HEK293 (cell line): ENCODE measurements around the gene NDFIP2.

Experiments
- CTCF ChIA-PET: fragments of 350-600 bp; formaldehyde crosslinking; extraction: SDS; loops from one replicate; lab custom pipeline; 2021; ENCODE audit warnings: antibody characterized with exemption; lab: Yijun Ruan, JAX
- POLR2A ChIA-PET: fragments of 300-600 bp; formaldehyde crosslinking; extraction: SDS; loops from one replicate; lab custom pipeline; 2020; ENCODE audit warnings: antibody characterized with exemption, inconsistent platforms; lab: Yijun Ruan, JAX
- H3K27ac ChIP-seq: fragments of 200-500 bp; sonication (Bioruptor generic); 2 replicates; pipeline ENCODE4 v1.5.1; 2014; ENCODE audit warnings: low read depth, low read length, control low read depth, inconsistent platforms; ENCODE audit errors: extremely low read depth
- H3K36me3 ChIP-seq, 2 experiments: fragments of 200-500 bp in 1 of 2; sonication (Bioruptor generic) in 1 of 2; 1 replicate in 1 of 2; 2 replicates in 1 of 2; pipeline ENCODE4 v1.5.1; 2014 to 2017; ENCODE audit warnings: inconsistent platforms in 2 of 2, low read length in 2 of 2; ENCODE audit not compliant: control insufficient read depth in 2 of 2, insufficient read depth in 1 of 2
- H3K4me1 ChIP-seq: fragments of 200-500 bp; sonication (Bioruptor generic); 2 replicates; pipeline ENCODE4 v1.5.1; 2014; ENCODE audit warnings: mild to moderate bottlenecking, low read length, inconsistent platforms; ENCODE audit not compliant: control insufficient read depth, insufficient read depth
- H3K4me3 ChIP-seq: 2 replicates; pipeline ENCODE4 v1.5.1; 2011; ENCODE audit warnings: low read depth, mild to moderate bottlenecking, control low read depth, low read length, moderate library complexity
- H3K9me3 ChIP-seq: fragments of 200-500 bp; sonication (Bioruptor generic); 2 replicates; pipeline ENCODE4 v1.5.1; 2014; ENCODE audit warnings: low read depth, low read length, inconsistent platforms; ENCODE audit not compliant: control insufficient read depth, insufficient read depth
- HOXC10 ChIP-seq: sonication (generic); formaldehyde crosslinking; IDR thresholded peaks from 2 replicates; pipeline ENCODE4 v1.8.1; 2023; ENCODE audit warnings: mild to moderate bottlenecking, missing genetic modification reagents
- OVOL3 ChIP-seq: fragments of 450-650 bp; formaldehyde crosslinking; IDR thresholded peaks from 2 replicates; pipeline ENCODE4 v1.5.1; 2016; ENCODE audit warnings: missing biosample characterization, missing genetic modification characterization
- PRDM1 ChIP-seq: fragments of 450-650 bp; formaldehyde crosslinking; IDR thresholded peaks from 2 replicates; pipeline ENCODE4; 2016; ENCODE audit warnings: missing biosample characterization, missing genetic modification characterization
- SALL2 ChIP-seq: fragments of 450-650 bp; formaldehyde crosslinking; IDR thresholded peaks from 2 replicates; pipeline ENCODE4 v1.5.0; 2017; ENCODE audit warnings: missing biosample characterization, mild to moderate bottlenecking, missing genetic modification characterization, borderline replicate concordance
- TCF7L2 ChIP-seq: IDR thresholded peaks from 2 replicates; pipeline ENCODE4 v1.6.1; 2011; ENCODE audit warnings: low read depth, mild to moderate bottlenecking, inconsistent platforms, low read length, moderate library complexity, borderline replicate concordance
- ZBTB11 ChIP-seq: fragments of 450-650 bp; formaldehyde crosslinking; conservative IDR thresholded peaks from 2 replicates; pipeline ENCODE4 v1.5.1; 2016; ENCODE audit warnings: low read depth, missing biosample characterization, missing genetic modification characterization
- ZNF23 ChIP-seq: fragments of 450-650 bp; formaldehyde crosslinking; IDR thresholded peaks from 2 replicates; pipeline ENCODE4 v1.5.1; 2016; ENCODE audit warnings: missing biosample characterization, missing genetic modification characterization, borderline replicate concordance
- ZNF341 ChIP-seq: fragments of 450-650 bp; formaldehyde crosslinking; IDR thresholded peaks from 2 replicates; pipeline ENCODE4; 2016; ENCODE audit warnings: low read depth, missing biosample characterization, missing genetic modification characterization
- ZNF449 ChIP-seq: fragments of 450-650 bp; formaldehyde crosslinking; IDR thresholded peaks from 2 replicates; pipeline ENCODE4 v1.5.1; 2017; ENCODE audit warnings: missing biosample characterization, mild to moderate bottlenecking, missing genetic modification characterization, moderate library complexity
- ZNF558 ChIP-seq: fragments of 450-650 bp; formaldehyde crosslinking; IDR thresholded peaks from 2 replicates; pipeline ENCODE4 v1.5.1; 2016; ENCODE audit warnings: missing biosample characterization, missing genetic modification characterization
- ZNF621 ChIP-seq: fragments of 450-650 bp; formaldehyde crosslinking; IDR thresholded peaks from 2 replicates; pipeline ENCODE4 v1.5.1; 2017; ENCODE audit warnings: missing biosample characterization, missing genetic modification characterization
- ZNF658 ChIP-seq: fragments of 450-650 bp; formaldehyde crosslinking; IDR thresholded peaks from 2 replicates; pipeline ENCODE4; 2016; ENCODE audit warnings: missing biosample characterization, missing genetic modification characterization
- ZNF76 ChIP-seq: fragments of 450-650 bp; formaldehyde crosslinking; IDR thresholded peaks from 2 replicates; pipeline ENCODE4; 2016; ENCODE audit warnings: low read depth, missing biosample characterization, missing genetic modification characterization, borderline replicate concordance
- TF ChIP-seq, protein P1 (sequence below): fragments of 450-650 bp; formaldehyde crosslinking; IDR thresholded peaks from 2 replicates; pipeline ENCODE4 v1.5.1; 2016; ENCODE audit warnings: missing biosample characterization, missing genetic modification characterization

Gene NDFIP2

DNA sequence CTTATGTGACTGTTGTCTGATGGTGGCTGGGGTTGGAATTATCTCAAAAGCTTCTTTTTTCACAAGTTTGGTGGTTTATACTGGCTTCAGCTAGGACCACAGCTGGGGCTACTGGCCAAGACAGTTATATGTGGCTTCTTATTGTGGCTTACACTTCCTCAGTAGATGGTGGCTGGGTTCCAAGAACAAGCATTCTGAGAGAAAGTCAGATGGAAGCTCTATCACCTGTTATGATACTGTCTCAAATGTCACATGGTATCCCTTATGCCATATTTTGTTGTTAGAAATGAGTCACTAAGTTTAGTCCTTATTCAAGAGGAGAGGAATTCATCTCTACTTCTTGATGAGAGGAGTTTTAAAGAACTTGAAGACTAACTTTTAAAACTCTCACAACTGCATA is 41.6 kb downstream of the NDFIP2 start:
- H3K36me3 ChIP-seq, result peaks cover 0 to 45% of the 10 kb centered on the region in 2 experiments; a peak in 1 of 3 replicates
- H3K4me3 ChIP-seq, result no peak overlapping the region
- no peaks in the 10 kb centered on the region for H3K4me1 ChIP-seq
- H3K9me3 ChIP-seq, result no peaks in the 10 kb centered on the region
- H3K27ac ChIP-seq, result no peak overlapping the region
- CTCF ChIA-PET, result interaction anchor here (0.7 to 1.3 kb wide), 2 partner anchors 19 to 1021 kb away, joined by 3 read pairs; no protein-coding TSS in a partner anchor
- POLR2A ChIA-PET, result no interaction called here
- TF ChIP-seq ZNF449 (tag by site-specific recombination) (no peak), OVOL3 (tag by site-specific recombination) (no peak), ZBTB11 (no peak), SALL2 (tag by site-specific recombination) (no peak), TCF7L2 (no peak), ZNF621 (tag by site-specific recombination) (no peak), ZNF23 (tag by site-specific recombination) (no peak)

GRCh38 chr13:79525064-79525857 is 44.3 kb downstream of the NDFIP2 start:
- TF ChIP-seq HOXC10 (CRISPR knock-in tag), result no peak
- no peak for TF ChIP-seq ZNF558 (tag by site-specific recombination)
- no peak for TF ChIP-seq ZNF76 (tag by site-specific recombination)
- TF ChIP-seq, protein P1, sequence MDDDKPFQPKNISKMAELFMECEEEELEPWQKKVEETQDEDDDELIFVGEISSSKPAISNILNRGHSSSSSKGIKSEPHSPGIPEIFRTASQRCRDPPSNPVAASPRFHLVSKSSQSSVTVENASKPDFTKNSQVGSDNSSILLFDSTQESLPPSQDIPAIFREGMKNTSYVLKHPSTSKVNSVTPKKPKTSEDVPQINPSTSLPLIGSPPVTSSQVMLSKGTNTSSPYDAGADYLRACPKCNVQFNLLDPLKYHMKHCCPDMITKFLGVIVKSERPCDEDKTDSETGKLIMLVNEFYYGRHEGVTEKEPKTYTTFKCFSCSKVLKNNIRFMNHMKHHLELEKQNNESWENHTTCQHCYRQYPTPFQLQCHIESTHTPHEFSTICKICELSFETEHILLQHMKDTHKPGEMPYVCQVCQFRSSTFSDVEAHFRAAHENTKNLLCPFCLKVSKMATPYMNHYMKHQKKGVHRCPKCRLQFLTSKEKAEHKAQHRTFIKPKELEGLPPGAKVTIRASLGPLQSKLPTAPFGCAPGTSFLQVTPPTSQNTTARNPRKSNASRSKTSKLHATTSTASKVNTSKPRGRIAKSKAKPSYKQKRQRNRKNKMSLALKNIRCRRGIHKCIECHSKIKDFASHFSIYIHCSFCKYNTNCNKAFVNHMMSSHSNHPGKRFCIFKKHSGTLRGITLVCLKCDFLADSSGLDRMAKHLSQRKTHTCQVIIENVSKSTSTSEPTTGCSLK (tag by site-specific recombination), result no peak
- no peak for TF ChIP-seq PRDM1 (tag by site-specific recombination)
- TF ChIP-seq ZNF658 (tag by site-specific recombination), result no peak
- no peak for TF ChIP-seq ZNF23 (tag by site-specific recombination)
- no peak for TF ChIP-seq ZNF341 (tag by site-specific recombination)
- Histone ChIP-seq H3K27ac (no peak overlapping the region), H3K36me3 (peaks cover 0 to 46% of the 10 kb centered on the region in 2 experiments; a peak in 1 of 3 replicates), H3K4me3 (no peak overlapping the region), H3K4me1 (no peaks in the 10 kb centered on the region), H3K9me3 (no peaks in the 10 kb centered on the region)
- ChIA-PET POLR2A (no interaction called here), CTCF (interaction anchor here (0.6 kb wide), 1 partner anchor 12 kb away, joined by 5 read pairs; no protein-coding TSS in a partner anchor)
